GM21423 (cell line): ENCODE data around the gene NCOA7.

Source experiments
- ATAC-seq: cut with Tn5 transposase; IDR thresholded peaks from one replicate; pipeline ENCODE4 v1.9.1; 2021; ENCODE audit warnings: mild to moderate bottlenecking, moderate library complexity; ENCODE audit not compliant: unreplicated experiment

NCOA7 gene, protein sequence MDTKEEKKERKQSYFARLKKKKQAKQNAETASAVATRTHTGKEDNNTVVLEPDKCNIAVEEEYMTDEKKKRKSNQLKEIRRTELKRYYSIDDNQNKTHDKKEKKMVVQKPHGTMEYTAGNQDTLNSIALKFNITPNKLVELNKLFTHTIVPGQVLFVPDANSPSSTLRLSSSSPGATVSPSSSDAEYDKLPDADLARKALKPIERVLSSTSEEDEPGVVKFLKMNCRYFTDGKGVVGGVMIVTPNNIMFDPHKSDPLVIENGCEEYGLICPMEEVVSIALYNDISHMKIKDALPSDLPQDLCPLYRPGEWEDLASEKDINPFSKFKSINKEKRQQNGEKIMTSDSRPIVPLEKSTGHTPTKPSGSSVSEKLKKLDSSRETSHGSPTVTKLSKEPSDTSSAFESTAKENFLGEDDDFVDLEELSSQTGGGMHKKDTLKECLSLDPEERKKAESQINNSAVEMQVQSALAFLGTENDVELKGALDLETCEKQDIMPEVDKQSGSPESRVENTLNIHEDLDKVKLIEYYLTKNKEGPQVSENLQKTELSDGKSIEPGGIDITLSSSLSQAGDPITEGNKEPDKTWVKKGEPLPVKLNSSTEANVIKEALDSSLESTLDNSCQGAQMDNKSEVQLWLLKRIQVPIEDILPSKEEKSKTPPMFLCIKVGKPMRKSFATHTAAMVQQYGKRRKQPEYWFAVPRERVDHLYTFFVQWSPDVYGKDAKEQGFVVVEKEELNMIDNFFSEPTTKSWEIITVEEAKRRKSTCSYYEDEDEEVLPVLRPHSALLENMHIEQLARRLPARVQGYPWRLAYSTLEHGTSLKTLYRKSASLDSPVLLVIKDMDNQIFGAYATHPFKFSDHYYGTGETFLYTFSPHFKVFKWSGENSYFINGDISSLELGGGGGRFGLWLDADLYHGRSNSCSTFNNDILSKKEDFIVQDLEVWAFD

DNA sequence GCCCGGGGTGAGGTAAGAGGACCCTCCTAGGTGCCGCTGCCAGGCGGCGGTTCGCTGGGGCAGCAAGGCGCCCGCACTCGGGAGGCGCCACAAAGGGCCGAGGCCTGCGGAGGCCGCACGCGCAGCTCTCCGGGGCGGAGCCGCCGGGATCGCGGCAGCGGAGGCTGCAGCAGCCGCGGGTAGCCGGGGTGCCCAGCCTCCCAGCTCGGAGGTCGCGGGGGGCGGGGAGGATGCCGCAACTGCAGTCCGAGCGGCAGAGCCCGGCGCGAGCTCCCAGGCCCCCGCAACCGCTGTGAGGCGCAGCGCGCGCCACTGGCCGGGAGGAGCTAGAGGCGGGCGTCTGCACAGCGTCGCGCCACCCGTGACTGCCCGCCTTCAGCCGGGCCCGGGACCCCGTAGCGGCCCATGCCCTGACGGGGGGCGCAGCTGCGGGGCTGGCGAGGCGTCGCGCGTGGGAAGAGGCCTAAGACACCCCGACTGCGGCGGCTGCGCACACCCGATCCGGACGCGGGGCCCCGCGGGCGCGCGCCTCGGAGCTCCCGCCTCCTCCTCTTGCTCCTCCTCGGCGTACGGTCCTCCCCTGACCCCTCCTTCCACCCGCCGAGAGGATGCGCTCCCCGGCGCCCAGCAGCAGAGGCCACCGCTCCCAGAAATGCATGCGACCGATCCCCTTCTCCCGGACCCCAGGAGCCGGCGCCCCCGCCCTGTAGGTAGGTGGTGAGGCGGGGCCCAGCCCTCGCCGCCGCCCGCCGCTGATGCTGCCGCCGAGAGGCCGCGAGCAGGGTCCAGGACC is at the start of gene NCOA7:
TSS of gene NCOA7 (plus strand) at position 603 of the 793 bp plus-strand sequence. CDS start 24,395 bp downstream, outside the sequence.
- ATAC-seq: peak; percentile 67

DNA sequence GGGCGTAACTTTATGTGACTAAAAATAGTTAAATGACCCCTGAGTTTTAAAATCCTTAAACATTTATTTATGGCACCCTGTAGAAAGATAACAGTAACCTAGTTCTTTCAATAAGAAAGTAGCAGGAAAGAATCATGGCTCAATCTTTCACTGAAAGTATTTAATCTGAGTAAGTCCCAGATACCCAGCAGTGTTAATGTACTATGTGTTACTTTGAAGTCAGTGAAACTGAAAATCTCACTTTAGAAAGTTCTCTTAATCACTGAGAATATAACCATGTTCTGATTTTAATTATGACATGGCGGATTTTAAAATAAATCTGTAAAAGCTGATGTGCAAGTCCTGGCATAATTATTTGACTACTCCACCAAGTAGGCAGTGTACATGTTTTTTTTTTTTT is 49.4 kb upstream of the NCOA7 start:
- ATAC-seq: no peak

DNA sequence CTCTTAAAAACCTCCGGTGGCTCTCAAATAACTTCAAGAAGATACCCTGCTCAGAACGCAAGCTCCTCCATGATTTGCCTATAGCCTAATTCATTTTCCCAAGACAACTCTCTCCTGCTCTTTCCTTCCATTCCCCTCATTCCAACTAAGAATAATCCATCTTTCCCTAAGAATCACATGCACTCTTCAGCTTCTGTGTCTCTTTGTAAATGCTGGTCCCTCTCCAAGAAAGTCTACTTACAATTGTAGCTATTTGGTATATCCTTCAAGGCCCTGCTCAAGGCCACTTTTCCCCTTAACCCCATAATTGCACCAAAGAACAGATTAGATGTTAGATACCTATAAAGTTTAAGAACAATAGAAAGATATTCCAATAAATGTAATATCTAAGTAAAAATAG is 48.7 kb upstream of the NCOA7 start:
- ATAC-seq: no peak

DNA sequence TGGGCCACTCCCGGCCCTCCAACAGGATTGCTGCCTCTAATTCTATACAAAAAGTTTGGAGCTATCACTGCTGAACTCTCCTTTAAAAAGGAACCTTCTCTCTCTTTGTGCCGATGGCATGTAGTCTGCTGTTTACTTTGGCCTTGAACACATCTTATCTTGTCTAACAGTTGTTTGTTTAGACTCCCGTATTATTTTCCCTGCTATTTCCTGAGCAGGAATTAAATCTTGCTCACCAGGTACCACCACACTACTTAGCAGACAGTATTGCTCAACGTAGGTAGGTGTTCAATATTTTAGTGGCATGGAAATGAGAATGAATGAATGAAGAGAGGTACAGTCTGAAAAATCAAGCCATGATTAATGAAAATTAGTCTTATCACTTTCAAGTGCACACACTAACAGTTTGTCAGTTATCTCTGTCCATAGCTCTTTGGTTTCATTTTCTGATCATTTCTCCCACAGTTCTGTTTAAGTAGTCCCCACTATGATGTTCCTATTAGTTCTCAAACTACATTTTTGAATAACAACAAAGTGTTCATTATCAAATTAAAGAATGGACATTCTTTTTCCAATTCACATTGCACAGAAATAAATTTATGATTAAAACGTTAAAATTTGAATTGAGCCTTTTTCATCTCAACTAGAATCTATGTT is 48.2 kb upstream of the NCOA7 start:
- no peak for ATAC-seq

DNA sequence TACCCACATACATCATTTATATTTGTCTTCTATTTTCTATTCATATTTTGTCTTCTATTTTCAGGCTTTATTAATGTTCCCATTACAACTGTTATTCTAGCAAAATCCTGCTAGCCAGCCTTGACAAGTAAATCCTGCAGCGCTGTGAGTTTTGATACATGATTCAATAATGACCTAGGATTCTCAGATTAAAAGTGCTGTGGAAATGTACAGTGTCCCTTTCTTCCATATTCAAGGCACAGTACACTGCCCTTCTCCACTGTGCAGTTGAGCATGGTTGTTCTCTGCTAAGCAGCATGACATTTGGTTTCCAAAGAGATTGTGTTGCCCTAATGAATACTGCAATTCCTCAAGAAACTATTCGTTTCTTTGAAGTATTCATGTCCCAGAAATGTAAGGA is 47.2 kb upstream of the NCOA7 start:
- no peak for ATAC-seq

DNA sequence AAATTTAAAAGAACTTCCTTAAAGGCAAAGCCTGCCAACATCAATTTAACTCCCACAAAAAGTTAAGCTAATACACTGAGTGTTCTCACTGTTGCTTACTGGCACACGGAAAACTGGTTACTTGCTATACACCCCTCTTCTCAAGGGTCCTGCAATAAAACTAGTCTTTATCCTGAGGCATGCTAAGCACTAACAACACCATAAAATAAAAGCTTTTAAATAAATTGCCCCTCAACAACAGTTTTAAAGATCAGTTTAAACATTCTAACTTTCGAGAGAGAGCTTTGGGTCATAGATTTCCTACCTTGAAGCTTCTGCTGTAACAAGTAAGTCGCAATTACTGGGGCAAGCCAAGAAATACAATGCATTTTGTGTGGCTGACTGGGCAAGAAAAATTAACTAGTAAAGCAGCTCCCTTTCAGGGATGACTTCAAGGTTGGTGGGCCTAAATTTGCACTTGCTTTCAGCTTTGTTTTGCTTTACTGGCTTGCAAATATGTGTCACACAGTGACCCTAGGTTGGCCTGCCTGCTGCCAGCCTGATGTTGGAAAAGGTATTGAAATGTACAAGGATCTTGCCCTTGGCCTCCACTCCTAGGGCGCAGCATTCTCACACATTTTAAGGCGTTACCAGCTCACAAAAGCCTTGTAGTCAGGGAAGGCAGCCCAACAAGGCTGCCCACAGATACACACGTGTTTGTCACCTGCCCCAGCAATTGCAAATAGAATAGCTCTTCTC is 45.3 kb upstream of the NCOA7 start:
- ATAC-seq: no peak

DNA sequence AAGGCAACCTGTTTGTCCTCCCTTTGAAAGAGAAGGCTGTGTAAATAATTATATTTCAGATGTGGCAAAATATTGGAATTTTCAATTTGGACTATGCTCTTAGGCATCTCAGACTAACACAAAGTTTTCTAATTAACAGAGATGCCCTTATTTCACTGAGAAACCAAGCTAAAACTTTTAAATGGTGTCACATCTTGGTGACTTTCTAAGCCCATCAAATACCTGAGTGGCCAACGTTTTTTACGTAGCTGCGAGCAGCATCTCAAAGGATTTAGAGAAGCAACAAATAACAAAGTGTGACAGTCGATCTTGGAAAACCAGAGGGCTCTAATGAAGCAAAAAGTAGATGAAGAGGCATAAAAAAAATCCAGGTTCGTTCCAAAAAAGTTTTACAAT is 44.7 kb upstream of the NCOA7 start:
- ATAC-seq: no peak

DNA sequence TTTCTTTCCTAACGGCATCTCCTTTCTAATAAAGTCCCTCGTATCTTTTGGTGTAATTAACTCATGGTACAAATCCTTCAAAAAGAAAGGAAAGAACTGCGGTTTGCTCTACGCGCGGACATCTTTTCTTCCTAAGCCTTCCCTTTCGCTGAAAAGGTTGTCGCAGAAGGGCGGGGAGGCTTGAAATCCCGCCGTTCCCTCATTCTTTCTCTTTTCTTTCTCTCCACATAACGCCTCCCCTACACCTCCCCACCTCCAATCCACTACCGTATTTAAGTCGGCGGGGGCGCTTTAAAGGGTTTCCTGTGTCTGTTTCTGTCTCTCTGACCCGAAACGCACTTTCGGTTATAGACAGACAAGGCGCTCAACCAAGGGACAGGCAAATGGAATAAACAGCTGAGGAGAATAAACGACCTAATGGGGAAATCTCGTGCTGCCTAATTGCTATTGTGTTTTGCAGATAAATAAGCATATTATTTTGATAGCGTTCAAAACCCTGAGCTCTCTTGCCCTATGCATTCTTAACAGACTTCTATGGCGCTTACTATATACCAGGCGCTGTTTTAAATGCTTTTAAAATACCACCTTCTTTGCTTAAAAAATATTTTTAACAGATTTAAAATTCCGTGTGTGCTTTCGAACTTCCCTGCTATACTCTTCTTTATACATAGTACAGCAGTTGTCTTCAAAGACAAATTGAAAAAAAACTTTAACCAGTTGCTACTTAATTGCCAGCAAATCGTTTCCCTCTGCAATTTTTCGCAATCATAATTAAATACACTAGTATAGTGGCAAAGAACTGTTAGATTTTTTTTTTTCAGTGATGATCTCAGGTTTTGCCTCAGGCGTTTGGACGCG is 43.8 kb upstream of the NCOA7 start:
- ATAC-seq: peak; percentile 44

DNA sequence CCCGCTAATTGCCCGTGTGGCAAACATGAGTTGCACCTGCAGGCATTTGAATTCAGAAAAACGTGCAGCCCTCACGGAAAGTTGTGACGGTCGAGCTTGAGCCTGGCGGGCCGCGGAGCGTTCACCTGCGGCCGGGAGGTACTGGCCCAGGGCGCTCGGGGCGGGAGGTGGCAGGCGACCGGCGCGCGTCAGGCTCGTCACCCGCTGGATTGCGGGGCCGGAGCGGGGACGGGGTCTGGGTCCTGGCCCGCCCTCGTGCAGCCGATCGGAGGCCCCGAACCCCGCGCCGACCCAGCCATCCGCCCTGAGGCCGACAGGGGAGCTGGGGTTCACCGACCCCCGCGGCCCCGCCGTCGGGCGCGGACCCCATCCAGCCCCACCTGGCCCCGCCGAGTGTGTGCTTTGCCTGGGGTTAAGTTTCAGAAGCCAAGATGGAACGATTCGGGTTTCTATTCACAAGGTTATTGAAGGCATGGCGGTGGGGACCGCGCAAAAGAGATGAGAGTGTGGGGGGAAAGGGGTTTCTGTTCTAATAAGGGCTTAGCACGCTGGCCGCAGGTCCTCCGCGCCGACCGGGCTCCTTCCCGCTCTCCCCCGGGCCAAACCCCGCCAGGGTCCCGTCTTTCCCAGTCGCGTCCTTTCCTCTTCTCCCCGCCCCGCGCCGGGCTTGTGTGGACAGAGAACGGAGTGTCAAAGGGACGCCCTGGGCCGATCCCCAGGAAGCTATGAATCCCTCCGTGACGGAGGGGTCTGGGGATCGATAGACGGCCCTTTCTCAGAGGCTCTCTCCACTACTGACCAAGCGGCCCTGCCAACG is 43.0 kb upstream of the NCOA7 start:
- no peak for ATAC-seq

DNA sequence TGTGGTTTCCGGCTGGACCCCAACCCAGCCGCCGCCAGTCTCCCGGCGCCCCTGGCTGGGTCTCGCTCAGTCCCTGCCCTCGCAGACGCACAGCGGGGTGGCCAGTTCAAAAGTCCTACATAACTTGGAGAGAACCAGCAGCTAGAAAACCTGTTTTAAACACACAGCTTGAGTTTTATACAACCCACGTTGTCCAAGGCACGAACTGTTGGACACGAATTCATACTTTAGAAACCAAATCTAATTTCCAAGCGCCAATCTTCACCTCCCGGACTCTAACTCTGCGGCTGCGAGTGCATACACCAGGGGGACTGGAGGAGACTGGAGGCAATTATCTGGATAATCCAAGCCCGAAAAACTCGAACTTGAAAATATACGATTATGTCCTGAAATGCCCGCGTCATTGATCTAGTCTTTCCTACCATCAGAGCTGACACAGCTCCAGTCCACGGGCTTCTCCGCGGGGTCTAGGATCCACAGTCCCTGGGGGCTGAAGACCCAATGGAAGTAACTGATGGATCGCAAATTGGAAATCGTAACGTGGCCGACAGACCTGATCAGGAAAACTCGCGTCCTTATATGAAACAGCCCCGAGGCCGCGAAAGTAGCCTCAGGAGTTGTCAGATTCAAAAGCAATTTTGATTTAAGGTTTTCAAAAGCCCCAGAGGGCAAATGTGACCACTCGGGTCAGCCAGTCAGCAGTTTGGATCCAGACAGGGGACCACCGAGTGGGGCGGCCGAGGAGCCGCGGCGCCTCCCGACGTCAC is 42.2 kb upstream of the NCOA7 start:
- ATAC-seq: no peak

DNA sequence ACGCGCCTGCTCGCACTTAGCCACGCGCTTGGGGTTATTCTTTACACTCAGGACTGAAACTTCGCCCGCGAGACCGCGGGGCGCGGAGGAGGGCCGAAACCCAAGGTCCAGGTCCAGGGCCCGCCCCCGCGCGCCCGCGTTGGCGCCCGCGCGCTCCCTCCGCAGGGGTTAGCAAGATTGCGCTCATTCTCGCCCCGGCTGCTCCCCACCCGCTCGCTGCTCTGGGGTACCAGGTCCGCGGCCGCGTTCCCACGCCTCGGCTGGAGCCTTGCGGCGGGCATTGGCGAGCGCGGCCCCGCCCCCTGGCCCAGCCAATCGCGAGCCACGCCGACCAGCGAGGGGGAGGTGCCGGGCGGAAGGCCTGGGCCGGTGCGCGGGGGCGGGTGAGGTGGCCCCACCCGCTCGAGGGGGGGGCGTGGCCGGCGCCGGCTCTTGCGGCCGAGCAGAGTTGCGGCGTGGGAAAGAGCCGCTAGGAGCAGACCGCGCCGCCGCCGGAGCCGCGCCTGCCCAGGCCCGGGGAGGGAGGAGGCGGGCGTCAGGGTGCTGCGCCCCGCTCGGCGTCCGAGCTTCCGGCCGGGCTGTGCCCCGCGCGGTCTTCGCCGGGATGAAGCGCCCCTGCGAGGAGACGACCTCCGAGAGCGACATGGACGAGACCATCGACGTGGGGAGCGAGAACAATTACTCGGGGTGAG is 41.4 kb upstream of the NCOA7 start, which contains the start of gene HEY2:
TSS of gene HEY2 (plus strand) at position 460 of the 692 bp plus-strand sequence. CDS start at position 605, 145 bp downstream.
- ATAC-seq: peak; percentile 83

DNA sequence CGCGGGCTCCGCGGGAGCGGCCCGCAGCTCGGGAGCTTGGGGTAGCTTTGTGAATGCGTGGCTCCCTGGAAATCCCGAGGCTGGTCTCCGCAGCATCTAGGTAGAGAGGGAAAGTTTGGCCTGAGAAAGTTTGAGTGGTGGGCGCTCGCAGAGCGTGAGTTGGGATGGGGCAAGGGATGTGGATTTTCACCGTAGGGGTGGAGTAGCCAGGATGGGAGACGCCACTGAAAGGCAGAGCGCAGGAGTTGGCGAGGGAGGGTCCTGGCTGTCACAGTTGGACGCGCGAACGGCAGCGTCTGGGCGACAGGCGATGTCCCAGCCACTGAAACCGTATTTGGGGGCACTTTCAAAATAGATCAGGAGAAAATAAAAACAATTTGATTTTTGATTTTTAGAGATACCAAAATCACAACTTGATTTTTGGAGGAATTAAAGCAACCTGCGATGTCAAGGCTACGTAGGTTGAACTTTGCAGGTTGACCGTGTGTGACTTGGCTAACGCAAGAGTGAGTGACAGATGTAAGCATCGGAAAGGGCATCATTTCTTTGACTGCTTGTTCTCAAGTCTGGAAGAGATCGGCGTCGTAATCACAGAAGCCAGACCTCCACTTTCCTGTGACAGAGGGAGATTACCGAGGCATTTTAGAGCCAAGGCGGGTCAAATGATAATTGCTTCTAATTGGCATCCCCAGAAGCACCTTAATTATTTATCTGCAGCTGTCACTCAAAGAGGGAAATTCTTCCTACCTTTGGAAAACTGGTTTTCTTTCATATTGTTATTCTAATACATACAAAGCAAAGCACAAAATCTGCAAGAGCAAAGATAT is 40.7 kb upstream of the NCOA7 start:
- ATAC-seq: no peak

DNA sequence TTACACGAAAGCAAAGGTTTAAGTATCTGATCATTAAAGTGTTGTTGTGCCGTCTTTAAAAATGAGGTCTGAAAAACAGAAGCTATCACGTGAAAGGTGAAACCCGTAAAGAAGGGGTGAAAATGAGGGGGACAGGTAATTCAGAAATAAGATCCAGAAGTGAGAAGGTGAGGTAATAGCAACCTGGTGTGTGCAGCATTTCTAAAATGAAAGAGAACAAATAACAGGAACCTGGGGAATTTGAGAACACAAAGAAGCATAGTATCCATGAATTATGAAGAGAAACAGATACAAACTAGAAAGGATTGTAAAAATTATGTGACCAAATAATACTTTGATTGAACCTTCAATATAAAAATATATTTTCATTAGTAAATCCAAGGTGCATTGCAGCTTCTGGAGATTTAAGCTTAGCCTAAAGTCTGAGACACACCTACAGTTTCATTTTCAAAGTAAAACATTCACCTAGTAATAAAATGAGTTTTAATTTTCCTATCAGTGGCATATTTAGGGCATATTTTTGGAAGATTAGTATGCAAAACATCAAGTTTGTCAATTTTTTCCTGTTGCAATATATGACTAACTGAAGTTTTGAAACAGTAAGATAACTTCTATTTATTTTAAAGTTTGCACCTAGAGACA is 39.9 kb upstream of the NCOA7 start:
- no peak for ATAC-seq

DNA sequence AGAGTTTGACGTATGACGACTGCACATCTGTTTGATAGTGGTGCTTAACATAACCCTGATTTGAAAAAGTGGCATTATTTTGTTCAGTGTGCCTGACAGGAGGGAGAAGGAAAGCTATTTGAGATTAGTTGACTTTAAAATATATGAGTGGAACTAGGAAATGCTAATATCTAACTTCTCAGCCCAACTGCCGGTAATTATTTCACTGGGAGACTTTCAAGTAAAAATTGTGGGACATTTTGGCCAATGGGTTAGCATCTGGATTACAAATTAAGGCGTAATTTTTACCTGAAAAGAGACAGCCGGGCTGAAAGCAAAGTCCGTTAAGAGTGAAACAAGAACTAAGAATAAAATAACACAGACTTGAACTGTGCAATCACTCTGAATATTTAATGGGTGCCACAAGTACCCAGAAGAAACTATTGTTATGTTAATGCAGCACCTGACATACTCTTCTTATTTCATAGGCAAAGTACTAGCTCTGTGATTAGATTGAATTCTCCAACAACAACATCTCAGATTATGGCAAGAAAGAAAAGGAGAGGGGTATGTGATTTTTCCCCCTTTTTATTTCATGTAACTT is 39.3 kb upstream of the NCOA7 start:
- ATAC-seq: no peak

DNA sequence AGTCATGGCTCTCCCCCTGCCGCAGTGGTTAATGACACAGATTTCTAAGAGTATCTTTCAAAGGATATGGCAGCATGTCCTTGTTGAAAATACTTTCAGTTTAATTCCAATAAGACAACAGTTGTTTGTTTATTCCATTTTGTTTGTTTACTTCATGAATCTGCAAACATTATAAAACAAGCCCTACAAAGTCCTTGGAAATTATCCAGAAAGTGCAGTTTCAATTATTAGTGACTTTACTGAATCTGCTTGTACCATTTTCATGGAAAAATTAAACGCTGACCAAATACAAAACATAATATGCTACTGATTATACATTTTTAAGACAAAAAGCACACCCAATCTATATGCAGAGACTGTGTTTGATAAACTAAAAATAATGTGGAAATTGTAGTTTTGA is 38.0 kb upstream of the NCOA7 start:
- ATAC-seq: no peak
